ENCODE results near the gene OPCML.

OPCML gene

GRCh38 chr11:133007027-133007584 is 525.2 kb downstream of the OPCML start:
- DNase-seq (ENCODE audit: low read depth), result no peak
- H3K4me3 ChIP-seq (ENCODE audit: low read length), result no peak overlapping the region
- no peak for TF ChIP-seq CTCF (IDR thresholded peaks at IDR 0.05; ENCODE audit: insufficient read depth, low read depth, low read length, missing control alignments)

- no peak overlapping the region for H3K4me3 ChIP-seq (ENCODE audit: low read length)
- no peak for DNase-seq (ENCODE audit: low read depth)
- TF ChIP-seq CTCF (IDR thresholded peaks at IDR 0.05; ENCODE audit: insufficient read depth, low read depth, low read length, missing control alignments), result no peak
These were observed 527.9 kb downstream of the OPCML start for GRCh38 chr11:133004369-133004768.

- H3K4me3 ChIP-seq (ENCODE audit: low read length), result no peak overlapping the region
- no peak for DNase-seq (ENCODE audit: low read depth)
- no peak for TF ChIP-seq CTCF (IDR thresholded peaks at IDR 0.05; ENCODE audit: insufficient read depth, low read depth, low read length, missing control alignments)
These were observed 532.8 kb downstream of the OPCML start for GRCh38 chr11:132999516-132999915.

- no peak overlapping the region for H3K4me3 ChIP-seq (ENCODE audit: low read length)
- TF ChIP-seq CTCF (IDR thresholded peaks at IDR 0.05; ENCODE audit: insufficient read depth, low read depth, low read length, missing control alignments), result no peak
- DNase-seq (ENCODE audit: low read depth), result no peak
These were observed 533.3 kb downstream of the OPCML start for GRCh38 chr11:132999031-132999430.

- no peak overlapping the region for H3K4me3 ChIP-seq (ENCODE audit: low read length)
- no peak for DNase-seq (ENCODE audit: low read depth)
- TF ChIP-seq CTCF (IDR thresholded peaks at IDR 0.05; ENCODE audit: insufficient read depth, low read depth, low read length, missing control alignments), result no peak
These were observed 534.9 kb downstream of the OPCML start for GRCh38 chr11:132997396-132997795.

- DNase-seq (ENCODE audit: low read depth), result no peak
- TF ChIP-seq CTCF (IDR thresholded peaks at IDR 0.05; ENCODE audit: insufficient read depth, low read depth, low read length, missing control alignments), result no peak
- H3K4me3 ChIP-seq (ENCODE audit: low read length), result no peak overlapping the region
These were observed 537.3 kb downstream of the OPCML start for GRCh38 chr11:132994966-132995365.

- H3K4me3 ChIP-seq (ENCODE audit: low read length), result no peak overlapping the region
- TF ChIP-seq CTCF (IDR thresholded peaks at IDR 0.05; ENCODE audit: insufficient read depth, low read depth, low read length, missing control alignments), result no peak
- no peak for DNase-seq (ENCODE audit: low read depth)
These were observed 538.3 kb downstream of the OPCML start for GRCh38 chr11:132993991-132994502.

Data from epithelial cell of esophagus (primary cell).